Right lobe of liver (tissue), 6 donors: ENCODE data around the gene SLC20A1. TPM values are rescaled to one million over a fixed set of nuclear protein-coding genes. Genes with fewer than 3 reads are reported as not detected.
A peak's percentile ranks its signal among the peaks of the same experiment; 100 is the strongest.

ENCODE experiments used
- ATAC-seq, 4 donors: fragments of 200-7000 bp; cut with Tn5 transposase; one replicate each; pipeline ENCODE4 v1.9.1; 2020; ENCODE audit warnings: mild to moderate bottlenecking in 4 of 4, moderate library complexity in 4 of 4
- DNase-seq, 3 donors: peaks; one replicate each; pipeline ENCODE4 v3.0.0-alpha.2; 2020
- H3K27ac ChIP-seq, 3 donors: fragments of 200-600 bp; one replicate each; pipeline ENCODE4 v1.8.0; 2022
- H3K27me3 ChIP-seq, 2 donors: fragments of 200-600 bp; one replicate each; pipeline ENCODE4 v1.8.0; 2022
- H3K36me3 ChIP-seq, 4 donors: fragments of 200-600 bp; sonication (generic) in 1 of 4; one replicate each; pipeline versions ENCODE4 v1.5.1 to v1.8.0; 2017 to 2022; ENCODE audit warnings: control low read depth in 1 of 4
- H3K4me1 ChIP-seq, 4 donors: fragments of 200-600 bp; sonication (generic) in 1 of 4; one replicate each; pipeline versions ENCODE4 v1.5.1 to v1.8.0; 2017 to 2022; ENCODE audit warnings: control low read depth in 1 of 4
- H3K4me3 ChIP-seq, 3 donors: fragments of 200-600 bp; one replicate each; pipeline ENCODE4 v1.8.0; 2022
- H3K9me3 ChIP-seq, 4 donors: fragments of 200-600 bp; sonication (generic) in 1 of 4; one replicate each; pipeline versions ENCODE4 v1.5.1 to v1.8.0; 2017 to 2022; ENCODE audit warnings: control low read depth in 1 of 4
- POLR2A ChIP-seq: fragments of 450-650 bp; IDR thresholded peaks from one replicate; pipeline ENCODE4 v1.6.1; 2017; ENCODE audit warnings: antibody characterized with exemption, mild to moderate bottlenecking
- WGBS: methylation state at CpG from one replicate; pipeline ENCODE4 v1.1.6; 2018; ENCODE audit warnings: low coverage, low lambda C conversion rate; ENCODE audit not compliant: insufficient coverage; ENCODE audit errors: missing lambda C conversion rate; 5-methylcytosine and 5-hydroxymethylcytosine counted together
- intact Hi-C, 2 donors: fragments of 100-400 bp; cut with DNase I; formaldehyde crosslinking; loops; one replicate each; pipeline versions ENCODE4 v1.11.2 to v1.14.1; 2022
- total RNA-seq, 6 experiments: library from RNA; depleted of rRNA in 2 of 6; stranded (reverse); fragments of >200 nt in 2 of 6; fragmentation: NEBNext Ultra II Directional in 3 of 6; extraction: Animal tissue kit (Norgen Biotek cat#: 25700) in 3 of 6; gene quantifications; one replicate each; pipeline versions ENCODE4 v1.1.0 to v1.2.4, GENCODE V29; 2016 to 2023
- TF ChIP-seq, protein P1 (sequence below), 4 donors: fragments of 200-600 bp in 3 of 4; fragments of 450-650 bp in 1 of 4; IDR thresholded peaks; one replicate each; pipeline versions ENCODE4 v1.5.1 to v1.8.0; 2016 to 2022; ENCODE audit warnings: antibody characterized with exemption in 4 of 4, mild to moderate bottlenecking in 2 of 4
- donor health status: DM: no; HTN: yes; CAD: no.
- donor health status: DM: no; HTN: no; CAD: no.
- donor health status: DM: no; HTN: no; CAD: no.
- donor health status: DM: no; HTN: yes; CAD: no.
- donor health status: DM: no; HTN: yes; CAD: no.

SLC20A1 gene
- total RNA-seq, 6 experiments from 2014 or later, result 14.3 to 103 (median 26.8) TPM

DNA sequence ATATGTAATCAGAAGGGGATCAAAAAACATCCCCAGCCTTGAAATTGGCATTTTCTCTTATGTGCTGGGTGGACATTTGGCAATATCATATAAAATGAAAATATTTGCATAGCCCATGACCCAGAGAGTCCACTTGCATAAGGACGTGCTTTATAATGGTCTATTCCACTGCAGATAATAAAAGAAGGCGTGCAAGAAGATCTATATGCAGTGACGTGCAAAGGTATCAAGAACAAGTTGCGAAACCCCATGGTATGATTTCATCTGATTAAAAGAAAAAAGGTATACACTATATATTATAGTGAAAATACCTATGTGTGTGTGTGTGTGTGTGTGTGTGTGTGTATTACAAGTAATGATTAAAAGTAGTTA lies 8.5 kb upstream of the SLC20A1 start:
- no peaks in the 10 kb centered on the region for H3K9me3 ChIP-seq
- 50% methylated on average over 4 of the region's 4 CpGs for WGBS
- TF ChIP-seq, protein P1, sequence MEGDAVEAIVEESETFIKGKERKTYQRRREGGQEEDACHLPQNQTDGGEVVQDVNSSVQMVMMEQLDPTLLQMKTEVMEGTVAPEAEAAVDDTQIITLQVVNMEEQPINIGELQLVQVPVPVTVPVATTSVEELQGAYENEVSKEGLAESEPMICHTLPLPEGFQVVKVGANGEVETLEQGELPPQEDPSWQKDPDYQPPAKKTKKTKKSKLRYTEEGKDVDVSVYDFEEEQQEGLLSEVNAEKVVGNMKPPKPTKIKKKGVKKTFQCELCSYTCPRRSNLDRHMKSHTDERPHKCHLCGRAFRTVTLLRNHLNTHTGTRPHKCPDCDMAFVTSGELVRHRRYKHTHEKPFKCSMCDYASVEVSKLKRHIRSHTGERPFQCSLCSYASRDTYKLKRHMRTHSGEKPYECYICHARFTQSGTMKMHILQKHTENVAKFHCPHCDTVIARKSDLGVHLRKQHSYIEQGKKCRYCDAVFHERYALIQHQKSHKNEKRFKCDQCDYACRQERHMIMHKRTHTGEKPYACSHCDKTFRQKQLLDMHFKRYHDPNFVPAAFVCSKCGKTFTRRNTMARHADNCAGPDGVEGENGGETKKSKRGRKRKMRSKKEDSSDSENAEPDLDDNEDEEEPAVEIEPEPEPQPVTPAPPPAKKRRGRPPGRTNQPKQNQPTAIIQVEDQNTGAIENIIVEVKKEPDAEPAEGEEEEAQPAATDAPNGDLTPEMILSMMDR (IDR thresholded peaks at IDR 0.05), result no peak
- no peak for TF ChIP-seq POLR2A
- DNase-seq (no peak), ATAC-seq (peak in 3 of 4 donors; percentile 9 to 37 (median 19))
- intact Hi-C loops, result loop anchor here (5.0 to 10.0 kb wide), 2 partner anchors 50 to 88 kb away; partner anchors contain the start of gene NT5DC4 (in 1 of the 2)
- H3K4me3 ChIP-seq, result no peak overlapping the region
- H3K36me3 ChIP-seq, result no peaks in the 10 kb centered on the region
- no peaks in the 10 kb centered on the region for H3K27me3 ChIP-seq
- H3K4me1 ChIP-seq, result peaks cover 0 to 10% (median 0%) of the 10 kb centered on the region in 4 donors
- no peak overlapping the region for H3K27ac ChIP-seq

DNA sequence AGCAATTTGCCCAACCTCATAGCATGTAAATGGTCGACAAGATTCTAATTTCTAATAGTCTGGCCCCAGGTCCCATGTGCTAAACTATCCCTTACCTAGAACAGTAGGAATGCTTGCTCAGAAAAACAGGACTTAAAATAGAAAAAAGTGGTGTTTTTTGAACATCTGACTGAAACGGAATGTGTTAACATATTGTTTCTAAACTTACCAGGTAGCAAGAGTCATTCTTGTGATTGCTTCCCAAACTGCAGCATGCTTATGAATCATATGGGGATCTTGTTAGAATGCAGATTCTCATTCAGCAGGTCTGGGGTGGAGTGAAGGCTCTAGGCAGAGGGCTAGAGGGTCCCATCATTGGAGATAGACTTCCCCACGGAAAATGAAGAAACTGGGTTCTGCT lies 5.8 kb upstream of the SLC20A1 start:
- Histone ChIP-seq H3K4me3 (no peak overlapping the region), H3K4me1 (peaks cover 0 to 24% (median 5%) of the 10 kb centered on the region in 4 donors), H3K27me3 (no peaks in the 10 kb centered on the region), H3K27ac (no peak overlapping the region), H3K36me3 (no peaks in the 10 kb centered on the region), H3K9me3 (no peaks in the 10 kb centered on the region)
- TF ChIP-seq, protein P1 (IDR thresholded peaks at IDR 0.05), result no peak
- no peak for TF ChIP-seq POLR2A
- ATAC-seq (no peak), DNase-seq (no peak)
- intact Hi-C loops, result loop anchor here (5.0 to 10.0 kb wide), 2 partner anchors 47 to 85 kb away; partner anchors contain the start of gene NT5DC4 (in 1 of the 2)
- 68% methylated on average over 2 of the region's 3 CpGs for WGBS

DNA sequence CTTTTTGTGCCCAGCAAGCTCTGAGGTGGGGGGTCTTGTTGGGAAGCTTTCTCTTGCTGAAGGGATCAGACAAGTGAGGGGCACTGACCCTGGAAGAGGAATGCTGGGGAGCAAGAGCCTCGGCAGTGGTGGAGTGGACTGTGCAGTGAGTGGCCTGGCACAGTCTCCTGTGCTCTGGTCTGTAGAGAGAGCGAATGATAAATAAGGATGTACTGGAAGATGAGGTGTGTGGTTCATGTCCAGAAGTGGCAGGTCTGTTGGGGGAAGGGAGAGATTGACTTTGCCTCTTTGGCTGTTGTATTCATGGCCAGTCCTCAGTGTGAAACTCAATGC lies 5.3 kb upstream of the SLC20A1 start:
- intact Hi-C loops, result no loop called here
- 76% methylated on average over 2 of the region's 2 CpGs for WGBS
- TF ChIP-seq POLR2A, result no peak
- no peaks in the 10 kb centered on the region for H3K9me3 ChIP-seq
- H3K4me1 ChIP-seq, result peaks cover 0 to 24% (median 5%) of the 10 kb centered on the region in 4 donors
- no peaks in the 10 kb centered on the region for H3K27me3 ChIP-seq
- H3K4me3 ChIP-seq, result no peak overlapping the region
- H3K27ac ChIP-seq, result no peak overlapping the region
- no peaks in the 10 kb centered on the region for H3K36me3 ChIP-seq
- DNase-seq, result no peak
- no peak for ATAC-seq

DNA sequence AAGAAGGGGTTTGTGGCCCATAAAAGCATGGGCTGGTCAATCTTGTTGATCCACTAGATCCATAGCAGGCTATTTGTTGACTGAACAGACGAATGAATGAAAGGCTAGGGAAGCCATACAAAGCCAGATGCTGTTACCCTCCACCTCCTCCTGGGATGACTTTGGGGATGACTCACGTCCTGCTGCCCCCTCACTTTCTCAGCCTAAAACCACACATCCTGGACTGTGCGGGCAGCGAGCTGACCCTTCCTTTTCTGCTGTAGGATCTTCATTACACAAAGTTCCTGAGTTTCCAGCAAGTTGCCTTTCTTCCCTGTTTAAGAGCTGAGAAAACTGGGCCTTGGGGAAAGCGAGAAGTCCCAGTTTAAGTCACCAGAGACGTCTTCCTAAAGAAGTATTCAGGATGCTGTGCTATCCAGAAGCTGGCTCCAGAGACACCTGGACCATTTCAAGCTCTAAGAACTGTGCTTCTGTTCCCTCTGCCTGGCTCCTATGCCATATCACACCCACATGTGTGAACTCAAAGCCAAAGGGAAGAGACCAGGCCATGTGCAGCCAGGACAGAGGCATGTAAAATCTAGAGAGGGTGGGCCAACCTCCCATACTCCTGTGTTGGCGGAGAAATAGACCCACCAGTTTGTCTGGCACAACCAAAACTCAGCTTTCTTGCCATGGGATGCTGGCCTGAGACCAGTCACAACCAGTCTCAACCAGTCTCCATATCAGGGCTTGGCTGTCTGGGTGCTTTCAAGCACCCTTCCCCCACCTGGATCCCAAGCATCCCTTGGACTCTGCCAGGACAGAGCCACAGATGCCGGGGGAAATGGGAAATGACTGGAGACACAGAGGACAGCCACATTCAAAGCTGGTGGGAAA lies 4.7 kb upstream of the SLC20A1 start:
- H3K4me3 ChIP-seq, result no peak overlapping the region
- DNase-seq, result no peak
- WGBS, result 69% methylated on average over 6 of the region's 8 CpGs
- intact Hi-C loops, result no loop called here
- H3K27me3 ChIP-seq, result no peaks in the 10 kb centered on the region
- peaks cover 0 to 24% (median 5%) of the 10 kb centered on the region in 4 donors for H3K4me1 ChIP-seq
- TF ChIP-seq, protein P1 (IDR thresholded peaks at IDR 0.05), result no peak
- H3K9me3 ChIP-seq, result no peaks in the 10 kb centered on the region
- H3K36me3 ChIP-seq, result no peaks in the 10 kb centered on the region
- no peak for ATAC-seq
- H3K27ac ChIP-seq, result no peak overlapping the region

DNA sequence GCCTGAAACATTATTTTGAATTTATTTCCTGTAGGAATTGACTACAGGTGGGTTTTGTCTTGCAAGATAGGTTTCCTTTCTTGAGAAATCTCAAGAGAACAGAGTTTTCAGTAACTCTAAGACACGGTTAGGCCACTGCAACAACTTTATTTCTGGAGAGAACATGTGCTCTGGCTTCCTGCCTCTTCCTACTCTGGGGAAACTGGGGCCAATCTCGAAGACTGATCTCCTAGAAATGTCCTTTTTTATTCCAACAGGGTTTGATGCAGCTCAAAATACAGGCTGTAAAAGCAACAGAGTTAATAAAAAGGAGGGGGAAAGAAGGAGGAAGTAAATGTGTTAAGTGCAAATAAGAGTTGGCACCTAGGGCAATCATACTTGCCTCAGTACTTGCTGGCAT lies 4.0 kb upstream of the SLC20A1 start:
- ATAC-seq, result no peak
- H3K4me3 ChIP-seq, result no peak overlapping the region
- WGBS, result 32% methylated on average over 2 of the region's 2 CpGs

More for the DNA sequence above, 4.0 kb upstream of the SLC20A1 start:
- Histone ChIP-seq H3K4me1 (peaks cover 0 to 21% (median 5%) of the 10 kb centered on the region in 4 donors), H3K9me3 (no peaks in the 10 kb centered on the region), H3K36me3 (no peaks in the 10 kb centered on the region), H3K27ac (no peak overlapping the region), H3K27me3 (no peaks in the 10 kb centered on the region)
- intact Hi-C loops, result no loop called here
- DNase-seq, result no peak
- TF ChIP-seq POLR2A, result no peak
- TF ChIP-seq, protein P1 (IDR thresholded peaks at IDR 0.05), result no peak
